Activated CD8-positive, alpha-beta memory T cell treated with anti-CD3 and anti-CD28 coated beads for 36 hours (primary cell): Measurements from ENCODE around the gene PAMR1. TPM values are rescaled to one million over a fixed set of nuclear protein-coding genes. Genes with fewer than 3 reads are reported as not detected.
"Not testable (repeated sequence)": the region's sequence is repeated elsewhere in the genome, so short reads cannot be mapped to it uniquely, and the experiment has no call there.

Experiments used
- CTCF ChIA-PET: fragments of 350-600 bp; sonication (Branson Sonifier 250); formaldehyde crosslinking; loops from one replicate; lab custom pipeline; 2021; ENCODE audit warnings: antibody characterized with exemption; lab: Charles Lee
- POLR2A ChIA-PET: fragments of 350-600 bp; sonication (Branson Sonifier 250); formaldehyde crosslinking; loops from one replicate; lab custom pipeline; 2021; ENCODE audit warnings: antibody characterized with exemption; lab: Charles Lee
- total RNA-seq, 2 experiments: library from RNA; stranded (reverse); gene quantifications; one replicate each; pipeline ENCODE4 v1.2.3, GENCODE V29; 2021

The PAMR1 gene
- total RNA-seq = not detected

GRCh38 chr11:35525501-35526175 is at the start of gene PAMR1:
PAMR1 (minus strand) TSS chr11:35525616; CDS start chr11:35525585, 31 bp downstream.
- ChIA-PET CTCF (no interaction called here), POLR2A (no interaction called here)

DNA sequence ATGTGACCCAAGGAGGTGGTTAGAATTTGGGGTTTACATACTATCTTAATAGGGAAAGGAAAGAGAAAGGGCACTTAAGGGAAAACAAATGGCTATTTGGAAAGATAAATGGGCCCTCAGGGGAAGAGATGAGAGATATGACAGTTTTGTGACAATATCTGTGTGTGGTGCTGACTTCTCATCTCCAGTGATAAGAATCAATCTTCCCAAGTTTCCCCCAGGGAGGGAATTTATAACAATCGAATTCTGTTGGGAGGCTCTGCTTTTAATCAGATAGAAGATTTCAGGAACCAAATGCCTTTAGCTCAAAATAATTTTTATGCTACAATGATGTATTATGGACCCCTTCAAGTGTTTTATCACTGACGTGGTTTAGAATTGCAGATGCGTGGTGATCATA is 46.3 kb upstream of the PAMR1 start:
- CTCF ChIA-PET = no interaction called here
- POLR2A ChIA-PET = no interaction called here

- CTCF ChIA-PET = no interaction called here
Observed at GRCh38 chr11:35567737-35568465, 42.5 kb upstream of the PAMR1 start.

GRCh38 chr11:35566885-35567284 is 41.5 kb upstream of the PAMR1 start:
- ChIA-PET CTCF (no interaction called here), POLR2A (no interaction called here)

More at GRCh38 chr11:35567737-35568465, 42.5 kb upstream of the PAMR1 start:
- POLR2A ChIA-PET = no interaction called here

DNA sequence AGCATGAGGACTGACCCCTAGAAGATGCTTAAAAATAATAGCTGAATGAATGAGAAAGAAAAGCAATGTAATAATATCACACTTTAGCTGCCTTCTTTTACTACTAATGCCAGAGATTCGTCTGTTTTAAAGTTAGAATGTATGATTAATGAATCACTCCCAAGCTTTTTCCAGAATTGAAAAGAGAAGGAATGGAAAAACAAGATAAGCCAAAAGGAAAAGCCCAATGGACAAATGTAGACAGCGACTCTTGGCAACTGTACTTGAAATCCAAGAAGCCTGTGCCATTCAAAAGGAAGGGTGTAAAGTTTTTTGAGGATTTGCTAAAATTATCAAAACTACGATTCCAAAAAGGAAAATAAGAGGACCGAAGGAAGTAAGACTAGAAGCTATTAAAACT is 40.8 kb upstream of the PAMR1 start:
- ChIA-PET POLR2A (no interaction called here), CTCF (no interaction called here)

DNA sequence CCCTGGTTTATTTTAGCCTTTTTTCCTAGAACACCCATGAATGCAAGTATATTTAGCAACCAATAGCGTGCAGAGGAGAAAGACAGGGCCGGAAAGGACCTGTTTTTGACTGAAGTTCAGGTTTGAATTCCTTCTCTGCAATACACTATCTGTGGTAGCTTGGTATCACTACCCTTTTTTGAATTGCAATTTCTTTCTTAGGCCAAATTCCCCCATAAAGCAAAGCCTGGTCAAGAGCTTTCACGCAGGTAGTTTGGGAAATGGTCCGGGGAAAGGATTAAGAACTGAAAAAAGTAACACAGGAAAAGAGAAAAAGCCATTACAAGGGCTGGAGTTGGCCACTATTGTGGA is 38.8 kb upstream of the PAMR1 start:
- CTCF ChIA-PET = no interaction called here
- POLR2A ChIA-PET = no interaction called here

DNA sequence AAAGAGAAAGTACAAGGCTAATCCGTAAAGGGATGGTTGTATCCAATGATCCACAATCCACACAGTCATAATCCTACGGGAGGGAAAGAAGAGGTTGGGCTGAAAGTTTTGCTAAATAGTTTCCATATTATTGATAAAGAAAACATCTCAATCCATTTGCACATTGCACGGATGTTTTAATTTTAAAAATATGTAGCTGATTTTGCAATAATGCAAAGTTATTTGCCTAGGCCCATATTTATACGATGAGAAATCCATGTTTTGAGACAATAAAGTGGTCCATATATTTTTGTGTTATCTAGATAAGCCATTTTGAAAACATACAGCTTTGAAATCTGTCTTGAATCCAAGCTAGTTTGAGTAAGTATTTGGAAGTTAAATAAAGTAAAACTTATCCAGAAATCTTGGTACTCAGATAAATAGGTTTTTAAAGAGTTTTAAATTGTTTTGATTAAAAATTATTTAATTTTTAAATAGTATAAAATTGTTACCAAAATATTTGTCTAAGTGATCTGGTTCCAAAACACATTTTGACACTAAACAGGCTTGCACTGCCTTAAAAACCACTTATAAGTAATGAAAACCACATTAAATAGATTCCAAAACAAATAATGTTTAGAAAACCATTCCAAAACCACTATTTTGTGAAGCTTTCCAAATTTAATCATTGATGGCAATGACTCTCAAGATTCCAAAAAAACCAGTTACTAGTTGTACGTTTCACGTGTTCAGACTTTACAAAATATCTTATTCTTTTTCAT is 38.2 kb upstream of the PAMR1 start:
- ChIA-PET CTCF (no interaction called here), POLR2A (no interaction called here)

GRCh38 chr11:35559949-35560348 is 34.5 kb upstream of the PAMR1 start:
- POLR2A ChIA-PET = no interaction called here
- CTCF ChIA-PET = no interaction called here

- CTCF ChIA-PET = no interaction called here
- POLR2A ChIA-PET = no interaction called here
Observed at GRCh38 chr11:35558513-35558912, 33.1 kb upstream of the PAMR1 start.

DNA sequence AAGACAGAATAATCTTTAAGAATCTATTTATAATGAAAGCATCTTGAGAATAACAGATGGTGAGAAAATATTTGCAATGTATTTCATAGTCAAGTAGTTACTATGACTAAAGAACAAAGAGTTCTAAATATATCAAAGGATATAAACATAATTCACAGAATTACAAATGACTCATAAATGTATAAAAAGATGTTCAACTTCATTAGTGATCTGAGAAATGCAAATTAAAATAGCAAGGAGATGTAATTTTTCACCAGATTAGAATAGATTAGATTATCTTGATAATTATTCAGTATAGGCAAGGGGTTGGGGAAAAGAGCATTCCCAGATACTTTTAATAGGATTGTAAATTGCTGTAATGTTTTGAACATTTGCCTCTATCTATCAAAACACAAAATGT is 30.1 kb upstream of the PAMR1 start:
- ChIA-PET POLR2A (no interaction called here), CTCF (no interaction called here)

DNA sequence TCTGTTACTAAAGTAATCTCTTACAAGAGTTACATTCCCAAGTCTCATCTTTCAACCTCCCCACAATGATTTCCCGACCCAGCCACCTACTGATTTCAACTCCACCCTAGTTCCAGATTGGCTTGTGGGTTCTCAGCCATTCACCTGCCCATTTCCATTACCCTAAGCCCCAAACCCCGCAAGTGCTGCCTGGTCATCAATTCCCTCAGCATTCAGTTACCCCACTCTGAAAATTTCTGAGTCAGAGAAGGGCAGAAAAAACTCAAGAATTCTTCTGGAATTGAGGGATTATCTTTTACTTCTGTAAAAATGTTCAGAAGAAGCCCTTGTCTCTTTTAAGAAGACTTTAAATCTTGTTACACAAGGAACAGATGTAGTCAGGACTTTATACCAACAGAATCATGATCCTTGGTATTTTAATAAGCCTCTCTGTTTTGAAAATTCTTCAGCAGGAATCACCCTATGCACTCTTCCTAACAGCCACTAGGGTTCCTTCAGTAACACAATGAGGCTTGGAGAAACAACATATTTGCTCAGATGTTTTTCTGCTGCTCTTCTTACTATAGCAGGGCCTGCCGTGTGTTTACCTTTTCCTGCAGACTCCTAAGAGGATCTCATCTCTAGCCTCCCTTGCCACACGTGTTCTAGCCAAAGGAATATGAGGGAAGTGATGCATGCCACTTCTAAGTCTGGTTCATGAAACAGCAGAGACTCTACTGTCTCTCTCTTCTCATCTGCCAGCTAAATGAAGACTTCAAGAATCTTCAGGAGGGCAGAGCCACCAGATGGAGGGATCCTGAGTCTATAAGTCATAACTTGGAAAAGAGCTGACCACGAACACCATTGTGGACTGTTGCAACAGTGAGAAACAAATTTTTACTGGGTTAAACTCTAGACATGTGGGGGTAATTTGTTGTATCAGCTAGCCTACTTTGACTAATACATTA is 29.3 kb upstream of the PAMR1 start:
- POLR2A ChIA-PET = no interaction called here
- CTCF ChIA-PET = no interaction called here

DNA sequence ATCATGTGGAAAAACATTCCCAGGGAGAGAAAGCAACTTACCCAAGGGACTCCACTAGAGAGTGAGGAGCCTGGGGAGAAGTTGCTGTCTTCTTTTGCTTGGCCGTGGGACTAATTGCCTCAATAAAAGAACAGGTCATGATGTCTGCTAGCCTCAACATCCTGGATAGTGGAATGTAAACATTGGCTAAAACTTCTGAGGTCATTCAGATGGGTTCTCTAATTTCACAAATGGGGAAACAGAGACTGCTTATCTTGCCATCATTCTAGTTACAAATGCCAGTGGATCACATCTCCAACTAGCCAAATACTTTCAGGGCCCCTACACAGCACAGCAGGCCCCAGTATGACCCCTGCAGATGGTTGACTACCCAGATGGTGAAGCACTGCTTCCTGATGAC is 28.4 kb upstream of the PAMR1 start:
- ChIA-PET CTCF (no interaction called here), POLR2A (no interaction called here)

- CTCF ChIA-PET = interaction anchor here (0.7 kb wide), 1 partner anchor 719 kb away, joined by 3 read pairs; no protein-coding TSS in a partner anchor
- POLR2A ChIA-PET = no interaction called here
Observed at GRCh38 chr11:35553021-35553420, 27.6 kb upstream of the PAMR1 start.

GRCh38 chr11:35552616-35553015 is 27.2 kb upstream of the PAMR1 start:
- ChIA-PET CTCF (interaction anchor here (0.7 kb wide), 1 partner anchor 720 kb away, joined by 3 read pairs; no protein-coding TSS in a partner anchor), POLR2A (no interaction called here)

- CTCF ChIA-PET = no interaction called here
- POLR2A ChIA-PET = no interaction called here
Observed at GRCh38 chr11:35550374-35551036, 25.1 kb upstream of the PAMR1 start.

DNA sequence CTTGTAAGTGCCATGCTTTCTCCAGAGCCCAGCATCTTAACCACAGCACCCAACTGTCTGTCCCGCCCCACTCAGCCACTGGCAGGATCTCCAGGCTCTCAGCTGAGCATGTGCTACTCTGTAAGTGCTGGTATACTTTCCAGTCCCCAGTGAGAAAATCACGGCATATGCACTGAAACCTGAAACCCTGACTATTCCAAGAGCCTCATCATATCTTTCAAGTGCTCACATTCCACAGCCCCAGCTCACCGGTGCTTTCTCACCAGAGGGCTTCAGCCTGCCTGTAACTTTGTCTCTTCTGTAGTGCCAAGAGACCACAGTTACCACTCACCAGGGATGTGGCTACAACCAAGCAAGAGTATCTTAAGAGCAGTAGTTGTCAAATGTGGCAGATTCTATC is 24.4 kb upstream of the PAMR1 start:
- ChIA-PET POLR2A (no interaction called here), CTCF (no interaction called here)

- CTCF ChIA-PET = no interaction called here
- POLR2A ChIA-PET = no interaction called here
Observed at GRCh38 chr11:35548925-35549561, 23.6 kb upstream of the PAMR1 start.

DNA sequence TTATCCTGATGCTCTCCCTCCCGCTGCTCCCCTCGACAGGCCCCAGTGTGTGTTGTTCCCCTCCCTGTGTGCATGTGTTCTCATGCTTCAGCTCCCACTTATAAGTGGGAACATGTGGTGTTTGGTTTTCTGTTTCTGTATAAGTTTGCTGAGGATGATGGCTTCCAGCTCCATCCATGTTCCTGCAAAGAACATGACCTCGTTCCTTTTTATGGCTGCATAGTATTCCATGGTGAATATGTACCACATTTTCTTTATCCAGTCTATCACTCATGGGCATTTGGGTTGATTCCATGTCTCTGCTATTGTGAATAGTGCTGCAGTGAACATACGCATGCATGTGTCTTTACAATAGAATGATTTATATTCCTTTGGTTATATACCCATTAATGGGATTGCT is 22.6 kb upstream of the PAMR1 start:
- POLR2A ChIA-PET, CTCF ChIA-PET: not testable (repeated sequence)

- CTCF ChIA-PET = no interaction called here
Observed at GRCh38 chr11:35546317-35546716, 20.9 kb upstream of the PAMR1 start.

More at GRCh38 chr11:35546317-35546716, 20.9 kb upstream of the PAMR1 start:
- POLR2A ChIA-PET = no interaction called here
